NB4 (cell line): ENCODE data around the gene CCDC73.
A peak's percentile ranks its signal among the peaks of the same experiment; 100 is the strongest.
"Not testable (repeated sequence)": the region's sequence is repeated elsewhere in the genome, so short reads cannot be mapped to it uniquely, and the experiment has no call there.

Experiments
- DNase-seq: peaks from one replicate; pipeline ENCODE4 v3.0.0; 2010; ENCODE audit warnings: low read depth
- H3K4me3 ChIP-seq: one replicate; pipeline ENCODE4 v1.5.1; 2011; ENCODE audit warnings: mild to moderate bottlenecking, low read depth, low read length, moderate library complexity
- MAX ChIP-seq: IDR thresholded peaks from 2 replicates; pipeline ENCODE4 v1.6.1; 2011; ENCODE audit warnings: low read depth, low read length
- MYC ChIP-seq: IDR thresholded peaks from 2 replicates; pipeline ENCODE4 v1.6.1; 2011; ENCODE audit warnings: low read depth, low read length
- POLR2A ChIP-seq: IDR thresholded peaks from 2 replicates; pipeline ENCODE4 v1.6.1; 2011; ENCODE audit warnings: mild to moderate bottlenecking; ENCODE audit not compliant: insufficient read length; ENCODE audit errors: extremely low read depth
- TF ChIP-seq, protein P1 (sequence below): IDR thresholded peaks from one replicate; pipeline ENCODE4 v1.5.1; 2012; ENCODE audit warnings: low read depth, low read length

Gene CCDC73

DNA sequence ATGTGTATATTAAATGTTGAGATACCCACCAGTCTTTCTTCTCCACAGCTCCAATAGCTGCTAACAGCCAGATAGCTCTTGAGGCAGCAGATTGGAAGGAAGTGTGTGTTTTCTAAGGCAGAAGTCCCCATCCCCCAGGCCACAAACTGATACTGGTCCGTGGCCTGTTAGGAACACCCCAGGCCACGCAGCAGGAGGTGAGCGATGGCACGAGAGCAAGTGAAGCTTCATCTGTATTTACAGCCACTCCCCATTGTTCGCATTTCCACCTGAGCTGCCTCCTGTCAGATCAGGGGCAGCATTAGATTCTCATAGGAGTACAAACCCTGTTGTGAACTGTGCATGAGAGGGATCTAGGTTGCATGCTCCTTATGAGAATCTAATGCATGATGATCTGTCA is 12.7 kb downstream of the CCDC73 start:
- TF ChIP-seq POLR2A (no peak), MAX (no peak), MYC (no peak)
- TF ChIP-seq, protein P1, sequence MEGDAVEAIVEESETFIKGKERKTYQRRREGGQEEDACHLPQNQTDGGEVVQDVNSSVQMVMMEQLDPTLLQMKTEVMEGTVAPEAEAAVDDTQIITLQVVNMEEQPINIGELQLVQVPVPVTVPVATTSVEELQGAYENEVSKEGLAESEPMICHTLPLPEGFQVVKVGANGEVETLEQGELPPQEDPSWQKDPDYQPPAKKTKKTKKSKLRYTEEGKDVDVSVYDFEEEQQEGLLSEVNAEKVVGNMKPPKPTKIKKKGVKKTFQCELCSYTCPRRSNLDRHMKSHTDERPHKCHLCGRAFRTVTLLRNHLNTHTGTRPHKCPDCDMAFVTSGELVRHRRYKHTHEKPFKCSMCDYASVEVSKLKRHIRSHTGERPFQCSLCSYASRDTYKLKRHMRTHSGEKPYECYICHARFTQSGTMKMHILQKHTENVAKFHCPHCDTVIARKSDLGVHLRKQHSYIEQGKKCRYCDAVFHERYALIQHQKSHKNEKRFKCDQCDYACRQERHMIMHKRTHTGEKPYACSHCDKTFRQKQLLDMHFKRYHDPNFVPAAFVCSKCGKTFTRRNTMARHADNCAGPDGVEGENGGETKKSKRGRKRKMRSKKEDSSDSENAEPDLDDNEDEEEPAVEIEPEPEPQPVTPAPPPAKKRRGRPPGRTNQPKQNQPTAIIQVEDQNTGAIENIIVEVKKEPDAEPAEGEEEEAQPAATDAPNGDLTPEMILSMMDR, result no peak
- H3K4me3 ChIP-seq, result no peak overlapping the region
- no peak for DNase-seq

- H3K4me3 ChIP-seq, DNase-seq: not testable (repeated sequence)
Observed at GRCh38 chr11:32780839-32781238, 13.6 kb downstream of the CCDC73 start.

GRCh38 chr11:32779136-32779535 is 15.3 kb downstream of the CCDC73 start:
- TF ChIP-seq MYC, result no peak
- TF ChIP-seq, protein P1, result no peak
- no peak for TF ChIP-seq MAX
- TF ChIP-seq POLR2A, result no peak
- no peak overlapping the region for H3K4me3 ChIP-seq
- DNase-seq, result peak; percentile 32

DNA sequence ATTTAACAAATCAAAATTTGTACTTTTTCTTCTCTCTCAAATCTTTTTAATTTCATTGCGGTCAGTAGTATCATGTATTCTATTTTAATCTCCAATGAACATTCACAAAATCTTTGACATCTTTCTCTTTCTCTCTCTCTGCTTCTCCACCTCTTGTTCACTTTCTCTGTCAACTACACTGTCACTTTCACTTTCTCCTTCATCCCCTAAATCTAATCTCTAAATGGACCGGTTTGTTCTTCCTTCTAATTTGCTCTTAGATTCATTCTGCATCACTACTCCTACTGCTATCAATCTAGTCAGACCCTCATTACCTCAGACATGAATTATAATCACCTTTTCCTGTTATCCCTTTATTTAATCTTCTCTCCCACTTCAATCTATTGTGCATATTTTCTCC is 18.6 kb downstream of the CCDC73 start:
- H3K4me3 ChIP-seq, result no peak overlapping the region
- no peak for DNase-seq
- TF ChIP-seq MYC (no peak), MAX (no peak), POLR2A (no peak)
- TF ChIP-seq, protein P1, result no peak

- no peak for DNase-seq
- no peak overlapping the region for H3K4me3 ChIP-seq
- TF ChIP-seq POLR2A (no peak), MAX (no peak), MYC (no peak)
- TF ChIP-seq, protein P1, result no peak
Observed at GRCh38 chr11:32774081-32774480, 20.4 kb downstream of the CCDC73 start.

- DNase-seq, result peak; percentile 15
- H3K4me3 ChIP-seq, result no peak overlapping the region
- TF ChIP-seq POLR2A (no peak), MYC (no peak), MAX (no peak)
- TF ChIP-seq, protein P1, result no peak
Observed at GRCh38 chr11:32772731-32773130, 21.7 kb downstream of the CCDC73 start.

DNA sequence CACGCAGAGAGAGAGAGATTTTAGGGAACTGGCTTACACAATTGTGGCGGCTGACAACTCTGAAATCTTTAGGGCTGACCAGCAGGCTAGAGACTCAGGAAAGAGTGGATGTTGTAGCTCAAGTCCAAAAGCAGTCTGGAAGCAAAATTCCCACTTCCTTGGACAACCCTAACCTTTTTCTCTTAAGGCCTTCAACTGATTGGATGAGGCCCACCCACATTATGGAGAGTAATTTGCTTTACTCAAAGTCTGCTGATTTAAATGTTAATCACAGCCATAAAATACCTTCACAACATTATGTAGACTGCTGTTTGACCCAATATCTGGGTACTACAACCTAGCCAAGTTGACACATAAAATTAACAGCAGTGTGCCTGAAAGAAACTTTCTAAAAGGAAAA is 32.7 kb downstream of the CCDC73 start:
- DNase-seq, H3K4me3 ChIP-seq: not testable (repeated sequence)
